ENCODE measurements around the gene MRPL1. TPM values are rescaled to one million over a fixed set of nuclear protein-coding genes. Genes with fewer than 3 reads are reported as not detected.

Gene MRPL1
- total and polyA plus RNA-seq, 2 of the 13 experiments (the other 11 are each of a cell fraction or from before 2014, with no cell fraction given): 23.3 to 61.5 TPM

DNA sequence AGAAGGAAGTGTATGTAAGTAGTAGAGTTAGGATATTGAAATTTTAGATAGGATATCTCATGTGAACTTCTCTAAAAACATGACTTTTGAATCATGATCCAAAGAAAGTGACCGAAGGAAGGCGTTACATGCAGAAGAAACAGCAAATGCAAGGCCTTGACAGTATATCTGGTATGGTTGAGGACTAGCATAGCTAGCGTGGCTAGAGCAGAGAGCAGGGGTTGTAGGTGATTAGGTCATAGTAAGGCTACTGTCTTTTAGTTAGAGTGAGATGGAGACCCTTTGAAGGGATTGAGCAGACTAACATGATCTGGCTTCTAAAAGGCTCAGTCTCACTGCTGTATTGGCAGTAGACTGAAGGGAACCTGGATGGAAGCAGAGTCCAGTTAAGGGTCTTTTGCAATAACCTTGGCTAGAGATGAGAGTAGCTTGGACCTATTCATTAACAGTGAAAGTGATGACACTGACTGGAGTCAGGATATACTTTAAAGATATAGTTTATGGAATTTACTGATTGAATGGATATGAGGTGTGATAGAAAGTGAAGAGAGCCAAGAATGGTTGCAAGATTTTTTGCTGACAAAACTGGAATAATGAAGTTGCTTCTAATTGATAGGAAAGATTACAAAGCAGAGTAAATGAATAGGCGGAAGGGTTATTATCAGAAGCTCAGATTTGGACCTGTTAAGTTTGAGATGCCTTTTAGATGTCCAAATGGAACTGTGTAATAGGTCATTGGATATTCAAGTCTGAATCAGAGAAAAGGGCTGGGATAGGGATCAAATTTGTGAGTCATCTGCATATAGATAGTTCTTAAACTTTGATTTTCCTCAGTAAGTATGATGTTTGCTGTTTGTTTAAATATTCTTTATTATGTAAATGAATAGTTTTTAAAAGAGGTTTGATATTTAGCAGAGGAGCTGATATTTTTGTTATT lies 59.8 kb downstream of the MRPL1 start (continued):
- TF ChIP-seq, protein P1, sequence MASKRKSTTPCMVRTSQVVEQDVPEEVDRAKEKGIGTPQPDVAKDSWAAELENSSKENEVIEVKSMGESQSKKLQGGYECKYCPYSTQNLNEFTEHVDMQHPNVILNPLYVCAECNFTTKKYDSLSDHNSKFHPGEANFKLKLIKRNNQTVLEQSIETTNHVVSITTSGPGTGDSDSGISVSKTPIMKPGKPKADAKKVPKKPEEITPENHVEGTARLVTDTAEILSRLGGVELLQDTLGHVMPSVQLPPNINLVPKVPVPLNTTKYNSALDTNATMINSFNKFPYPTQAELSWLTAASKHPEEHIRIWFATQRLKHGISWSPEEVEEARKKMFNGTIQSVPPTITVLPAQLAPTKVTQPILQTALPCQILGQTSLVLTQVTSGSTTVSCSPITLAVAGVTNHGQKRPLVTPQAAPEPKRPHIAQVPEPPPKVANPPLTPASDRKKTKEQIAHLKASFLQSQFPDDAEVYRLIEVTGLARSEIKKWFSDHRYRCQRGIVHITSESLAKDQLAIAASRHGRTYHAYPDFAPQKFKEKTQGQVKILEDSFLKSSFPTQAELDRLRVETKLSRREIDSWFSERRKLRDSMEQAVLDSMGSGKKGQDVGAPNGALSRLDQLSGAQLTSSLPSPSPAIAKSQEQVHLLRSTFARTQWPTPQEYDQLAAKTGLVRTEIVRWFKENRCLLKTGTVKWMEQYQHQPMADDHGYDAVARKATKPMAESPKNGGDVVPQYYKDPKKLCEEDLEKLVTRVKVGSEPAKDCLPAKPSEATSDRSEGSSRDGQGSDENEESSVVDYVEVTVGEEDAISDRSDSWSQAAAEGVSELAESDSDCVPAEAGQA (IDR thresholded peaks at IDR 0.05; ENCODE audit: low read depth): no peak
- TF ChIP-seq, protein P1 (CRISPR knock-in tag; IDR thresholded peaks at IDR 0.05; ENCODE audit: borderline replicate concordance): no peak
- TF ChIP-seq RAD51 (IDR thresholded peaks at IDR 0.05; ENCODE audit: borderline replicate concordance) (no peak), ZNF790 (CRISPR knock-in tag; IDR thresholded peaks at IDR 0.05; ENCODE audit: borderline replicate concordance) (no peak), EED (CRISPR knock-in tag; IDR thresholded peaks at IDR 0.05) (no peak), SMC3 (IDR thresholded peaks at IDR 0.05; ENCODE audit: low read length) (no peak), REXO4 (CRISPR knock-in tag; IDR thresholded peaks at IDR 0.05; ENCODE audit: borderline replicate concordance) (no peak), ELF4 (CRISPR knock-in tag; IDR thresholded peaks at IDR 0.05; ENCODE audit: borderline replicate concordance) (no peak), ZNF235 (CRISPR knock-in tag; IDR thresholded peaks at IDR 0.05; ENCODE audit: borderline replicate concordance) (no peak), GFI1 (CRISPR knock-in tag; IDR thresholded peaks at IDR 0.05; ENCODE audit: borderline replicate concordance) (no peak), SOX6 (IDR thresholded peaks at IDR 0.05) (no peak), SOX6 (CRISPR knock-in tag; IDR thresholded peaks at IDR 0.05) (no peak), SCMH1 (CRISPR knock-in tag; IDR thresholded peaks at IDR 0.05; ENCODE audit: borderline replicate concordance) (no peak), ZNF607 (CRISPR knock-in tag; IDR thresholded peaks at IDR 0.05; ENCODE audit: borderline replicate concordance) (no peak), SIX1 (CRISPR knock-in tag; IDR thresholded peaks at IDR 0.05; ENCODE audit: borderline replicate concordance) (0 out of 2 replicates have a peak, but pooled peaks have one; percentile 3), ZNF552 (CRISPR knock-in tag; IDR thresholded peaks at IDR 0.05; ENCODE audit: borderline replicate concordance) (no peak), MZF1 (CRISPR knock-in tag; IDR thresholded peaks at IDR 0.05; ENCODE audit: borderline replicate concordance) (no peak), ZNF746 (CRISPR knock-in tag; IDR thresholded peaks at IDR 0.05) (no peak), NFKBIZ (CRISPR knock-in tag; IDR thresholded peaks at IDR 0.05) (no peak), POGZ (CRISPR knock-in tag; IDR thresholded peaks at IDR 0.05) (no peak), FOSL2 (CRISPR knock-in tag; IDR thresholded peaks at IDR 0.05) (peak; percentile 26; the same call in 1 of the 2 replicates), ZFP36L2 (CRISPR knock-in tag; IDR thresholded peaks at IDR 0.05) (no peak), ZNF446 (CRISPR knock-in tag; IDR thresholded peaks at IDR 0.05) (no peak)
- TF ChIP-seq, protein P2, sequence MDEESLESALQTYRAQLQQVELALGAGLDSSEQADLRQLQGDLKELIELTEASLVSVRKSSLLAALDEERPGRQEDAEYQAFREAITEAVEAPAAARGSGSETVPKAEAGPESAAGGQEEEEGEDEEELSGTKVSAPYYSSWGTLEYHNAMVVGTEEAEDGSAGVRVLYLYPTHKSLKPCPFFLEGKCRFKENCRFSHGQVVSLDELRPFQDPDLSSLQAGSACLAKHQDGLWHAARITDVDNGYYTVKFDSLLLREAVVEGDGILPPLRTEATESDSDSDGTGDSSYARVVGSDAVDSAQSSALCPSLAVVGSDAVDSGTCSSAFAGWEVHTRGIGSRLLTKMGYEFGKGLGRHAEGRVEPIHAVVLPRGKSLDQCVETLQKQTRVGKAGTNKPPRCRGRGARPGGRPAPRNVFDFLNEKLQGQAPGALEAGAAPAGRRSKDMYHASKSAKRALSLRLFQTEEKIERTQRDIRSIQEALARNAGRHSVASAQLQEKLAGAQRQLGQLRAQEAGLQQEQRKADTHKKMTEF (CRISPR knock-in tag; IDR thresholded peaks at IDR 0.05): 0 out of 2 replicates have a peak, but pooled peaks have one; percentile 15
